GM19452 (cell line): ENCODE measurements around the gene CEP164.
"Not testable (repeated sequence)": the region's sequence is repeated elsewhere in the genome, so short reads cannot be mapped to it uniquely, and the experiment has no call there.

Experiments used
- ATAC-seq: cut with Tn5 transposase; IDR thresholded peaks from one replicate; pipeline ENCODE4 v1.9.1; 2021; ENCODE audit not compliant: unreplicated experiment

The CEP164 gene

DNA sequence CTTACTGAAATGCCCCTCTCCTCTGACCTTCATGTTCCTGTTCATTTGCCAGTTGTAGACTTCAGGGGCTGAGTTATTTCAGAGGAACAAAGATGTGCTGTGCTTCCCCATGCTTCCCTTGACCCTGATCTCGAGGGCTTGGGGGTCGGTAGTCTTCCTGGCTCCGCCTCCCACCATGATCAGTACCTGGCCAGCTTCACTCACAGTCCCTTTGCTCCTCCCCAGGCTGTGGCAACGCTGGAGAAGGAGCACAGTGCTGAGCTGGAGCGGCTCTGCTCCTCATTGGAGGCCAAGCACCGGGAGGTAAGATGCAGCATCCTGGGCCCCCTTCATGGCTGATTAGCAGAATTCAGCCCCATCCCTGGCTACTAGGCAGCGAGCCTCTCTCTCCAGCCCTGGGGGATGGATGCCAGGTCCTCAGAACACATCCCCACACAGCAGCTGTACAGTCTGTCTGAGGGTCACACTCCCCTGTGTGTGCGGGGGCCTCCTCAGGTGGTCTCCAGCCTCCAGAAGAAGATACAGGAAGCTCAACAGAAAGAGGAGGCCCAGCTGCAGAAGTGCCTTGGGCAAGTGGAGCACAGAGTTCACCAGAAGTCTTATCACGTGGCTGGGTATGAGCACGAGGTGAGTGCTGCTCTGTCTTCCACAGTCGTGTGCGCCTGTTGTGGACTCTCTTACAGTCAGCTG is 64.5 kb downstream of the CEP164 start:
- ATAC-seq = no peak

- ATAC-seq = no peak
These were observed 65.3 kb downstream of the CEP164 start for GRCh38 chr11:117392979-117393378.

DNA sequence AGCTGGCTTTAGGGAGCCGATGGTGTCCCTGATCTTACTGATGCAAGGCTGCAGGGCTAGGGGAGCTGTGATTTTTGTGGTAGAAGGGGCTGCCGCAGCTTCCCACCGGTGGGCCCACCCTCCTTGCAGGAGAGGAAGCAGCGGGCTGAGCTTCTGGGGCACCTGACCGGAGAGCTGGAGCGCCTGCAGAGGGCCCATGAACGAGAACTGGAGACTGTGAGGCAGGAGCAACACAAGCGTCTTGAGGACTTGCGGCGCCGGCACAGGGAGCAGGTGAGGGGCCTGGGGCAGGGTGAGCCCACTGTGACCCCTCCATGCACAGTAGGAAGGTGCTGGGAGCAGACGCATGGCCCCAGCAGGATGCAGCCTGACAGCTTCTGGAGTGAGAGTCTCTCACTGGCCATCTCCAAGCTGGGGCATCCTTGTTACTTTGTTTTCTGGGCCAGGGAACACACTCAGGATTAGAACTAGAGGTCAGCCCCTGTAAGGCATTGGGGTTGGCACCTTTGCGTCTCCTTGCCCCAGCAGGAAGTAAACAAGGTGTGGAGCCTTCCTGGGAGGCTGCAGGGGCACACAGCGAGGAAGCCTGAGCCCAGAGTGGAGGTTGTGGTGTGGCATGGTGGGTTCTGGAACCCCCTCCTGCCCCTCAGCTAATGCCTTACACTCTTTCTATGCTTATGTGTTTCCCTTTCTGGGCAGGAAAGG is 66.7 kb downstream of the CEP164 start:
- no peak for ATAC-seq

GRCh38 chr11:117395476-117395875 is 67.8 kb downstream of the CEP164 start:
- no peak for ATAC-seq

DNA sequence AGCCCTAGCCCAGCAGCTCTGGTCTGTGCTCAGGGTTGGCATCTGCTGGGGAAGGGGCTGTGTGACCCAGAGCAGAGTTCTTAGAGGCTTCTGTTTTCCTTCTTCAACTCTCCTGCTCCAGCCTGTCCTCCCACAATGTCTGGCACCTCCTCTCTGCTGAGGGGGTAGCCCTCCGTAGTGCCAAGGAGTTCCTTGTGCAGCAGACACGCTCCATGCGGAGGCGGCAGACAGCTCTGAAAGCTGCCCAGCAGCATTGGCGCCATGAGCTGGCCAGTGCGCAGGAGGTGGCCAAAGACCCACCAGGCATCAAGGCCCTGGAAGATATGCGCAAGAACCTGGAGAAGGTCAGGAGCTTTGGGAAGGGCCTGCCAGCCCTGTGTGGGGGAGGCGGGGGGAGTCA is 69.3 kb downstream of the CEP164 start:
- ATAC-seq = no peak

GRCh38 chr11:117398618-117399017 is 71.0 kb downstream of the CEP164 start:
- not testable (repeated sequence) for ATAC-seq

DNA sequence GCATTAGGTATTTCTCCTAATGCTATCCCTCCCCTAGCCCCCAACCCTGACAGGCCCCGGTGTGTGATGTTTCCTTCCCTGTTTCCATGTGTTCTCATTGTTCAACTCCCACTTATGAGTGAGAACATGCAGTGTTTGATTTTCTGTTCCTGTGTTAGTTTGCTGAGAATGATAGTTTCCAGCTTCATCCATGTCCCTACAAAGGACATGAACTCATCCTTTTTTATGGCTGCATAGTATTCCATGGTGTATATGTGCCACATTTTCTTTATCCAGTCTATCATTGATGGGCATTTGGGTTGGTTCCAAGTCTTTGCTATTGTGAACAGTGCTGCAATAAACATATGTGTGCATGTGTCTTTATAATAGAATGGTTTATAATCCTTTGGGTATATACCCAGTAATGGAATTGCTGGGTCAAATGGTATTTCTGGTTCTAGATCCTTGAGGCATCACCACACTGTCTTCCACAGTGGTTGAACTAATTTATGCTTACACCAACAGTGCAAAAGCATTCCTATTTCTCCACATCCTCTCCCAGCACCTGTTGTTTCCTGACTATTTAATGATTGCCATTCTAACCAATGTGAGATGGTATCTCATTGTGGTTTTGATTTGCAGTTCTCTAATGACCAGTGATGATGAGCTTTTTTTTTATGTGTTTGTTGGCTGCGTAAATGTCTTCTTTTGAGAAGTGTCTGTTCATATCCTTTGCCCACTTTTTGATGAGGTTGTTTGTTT is 71.6 kb downstream of the CEP164 start:
- not testable (repeated sequence) for ATAC-seq

DNA sequence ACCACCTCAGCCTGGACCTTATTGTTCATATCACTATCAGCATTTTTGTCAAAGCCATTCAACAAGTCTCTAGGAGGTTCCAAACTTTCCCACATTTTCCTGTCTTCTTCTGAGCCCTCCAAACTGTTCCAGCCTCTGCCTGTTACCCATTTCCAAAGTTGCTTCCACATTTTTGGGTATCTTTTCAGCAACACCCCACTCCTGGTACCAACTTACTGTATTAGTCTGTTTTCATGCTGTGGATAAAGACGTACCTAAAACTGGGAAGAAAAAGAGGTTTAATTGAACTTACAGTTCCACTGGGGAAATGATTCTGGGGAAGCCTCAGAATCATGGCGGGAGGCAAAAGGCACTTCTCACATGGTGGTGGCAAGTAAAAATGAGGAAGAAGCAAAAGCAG is 78.2 kb downstream of the CEP164 start:
- ATAC-seq = not testable (repeated sequence)

- no peak for ATAC-seq
These were observed 79.4 kb downstream of the CEP164 start for GRCh38 chr11:117407016-117407415.

- ATAC-seq = no peak
These were observed 80.7 kb downstream of the CEP164 start for GRCh38 chr11:117408356-117408755.

GRCh38 chr11:117409511-117409910 is 81.9 kb downstream of the CEP164 start:
- no peak for ATAC-seq

DNA sequence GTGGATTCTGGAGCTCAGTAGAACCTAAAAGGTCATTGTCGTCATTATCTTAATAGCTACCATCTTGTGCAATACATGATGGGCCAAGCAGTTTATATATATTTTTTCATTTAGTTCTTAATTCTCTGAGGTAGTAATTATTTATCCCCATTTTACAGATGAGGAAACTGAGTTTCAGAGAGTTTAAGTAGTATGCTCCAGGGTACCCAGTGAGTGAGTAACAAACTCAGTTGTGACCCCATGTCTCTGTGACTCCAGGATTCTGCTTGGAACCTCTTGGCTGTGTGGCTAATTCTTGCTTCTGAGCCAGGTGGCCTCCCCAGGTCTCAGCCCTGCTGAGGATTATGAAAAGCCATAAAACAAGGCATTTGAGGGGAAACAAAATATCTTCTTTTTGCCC is 82.6 kb downstream of the CEP164 start:
- no peak for ATAC-seq

GRCh38 chr11:117410861-117411710 is 83.4 kb downstream of the CEP164 start:
- ATAC-seq = no peak

GRCh38 chr11:117411736-117412135 is 84.1 kb downstream of the CEP164 start:
- ATAC-seq = no peak

- no peak for ATAC-seq
These were observed 84.5 kb downstream of the CEP164 start for GRCh38 chr11:117412176-117412575.

- no peak for ATAC-seq
These were observed 85.1 kb downstream of the CEP164 start for GRCh38 chr11:117412653-117413275.

DNA sequence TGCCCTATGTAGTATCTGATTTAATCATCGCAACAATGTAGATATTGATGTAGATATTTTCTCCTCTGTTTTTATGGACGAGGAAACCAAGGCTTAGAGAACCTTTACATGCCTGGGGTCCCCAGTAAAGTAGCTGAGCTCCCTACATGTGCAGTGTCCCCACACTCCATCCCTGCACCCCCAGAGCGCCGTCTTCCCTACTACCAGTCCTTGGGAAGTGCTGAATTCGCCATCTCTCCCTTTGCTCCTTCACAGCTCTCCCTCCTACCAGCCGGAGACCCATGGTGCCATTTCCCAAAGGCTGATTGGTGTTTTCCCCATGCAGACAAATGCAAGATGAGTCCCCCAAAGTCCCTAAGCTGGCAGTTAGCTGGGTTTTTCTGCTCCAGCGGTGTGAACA is 86.0 kb downstream of the CEP164 start:
- no peak for ATAC-seq

GRCh38 chr11:117414724-117415123 is 87.1 kb downstream of the CEP164 start:
- no peak for ATAC-seq

- ATAC-seq = no peak
These were observed 87.8 kb downstream of the CEP164 start for GRCh38 chr11:117415358-117415896.

GRCh38 chr11:117417342-117417741 is 89.7 kb downstream of the CEP164 start:
- ATAC-seq = no peak
